ENCODE results near the gene NDUFAF7. TPM values are rescaled to one million over a fixed set of nuclear protein-coding genes. Genes with fewer than 3 reads are reported as not detected.

NDUFAF7 gene
- total and polyA plus RNA-seq, 2 of the 13 experiments (the other 11 are each of a cell fraction or from before 2014, with no cell fraction given): 27.0 to 40.8 TPM

DNA sequence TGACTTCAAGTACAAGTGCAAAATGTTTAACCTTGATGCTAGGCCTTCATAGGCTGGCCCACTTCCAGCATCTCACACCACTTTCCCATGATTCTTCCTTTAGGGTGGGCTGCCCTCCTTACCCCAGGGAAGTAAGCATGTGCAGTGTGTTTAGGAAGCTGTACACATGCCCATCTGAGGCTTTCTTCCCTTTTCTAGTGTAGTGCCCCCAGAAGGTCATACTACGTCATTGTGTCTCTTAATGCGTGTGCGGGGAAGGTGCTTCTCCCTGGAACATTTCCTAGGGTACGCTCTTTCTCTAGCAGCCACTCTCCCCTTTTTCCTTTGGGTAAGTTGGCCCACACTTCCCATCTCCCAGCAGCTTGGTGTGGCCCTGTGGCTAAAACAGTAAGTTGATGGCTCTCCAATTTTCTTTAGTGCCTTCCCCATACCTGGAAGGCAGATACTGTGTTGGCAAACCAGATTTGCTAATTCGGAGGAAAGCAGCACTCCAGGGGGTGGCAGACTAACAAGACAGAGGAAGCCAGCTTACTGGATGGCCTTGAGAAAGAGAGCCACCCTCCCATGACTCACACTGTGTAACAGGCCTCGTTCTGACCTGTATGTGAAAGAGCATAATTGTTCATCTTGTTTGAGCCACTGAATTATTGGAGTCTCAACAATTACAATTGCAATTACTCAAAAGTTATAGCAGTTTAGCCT lies 41.9 kb upstream of the NDUFAF7 start (continued):
- TF ChIP-seq HMG20A (CRISPR knock-in tag; IDR thresholded peaks at IDR 0.05; ENCODE audit: borderline replicate concordance) (peak; percentile 22; the same call in 1 of the 2 replicates), ZNF616 (CRISPR knock-in tag; IDR thresholded peaks at IDR 0.05; ENCODE audit: low read depth) (no peak), POLR2AphosphoS5 (IDR thresholded peaks at IDR 0.05; ENCODE audit: low read depth, low read length) (no peak), ZNF567 (CRISPR knock-in tag; IDR thresholded peaks at IDR 0.05; ENCODE audit: borderline replicate concordance) (no peak), RBFOX2 (IDR thresholded peaks at IDR 0.05; ENCODE audit: low read depth, low read length) (no peak), GFI1 (CRISPR knock-in tag; IDR thresholded peaks at IDR 0.05; ENCODE audit: borderline replicate concordance) (0 out of 2 replicates have a peak, but pooled peaks have one; percentile 39), GATAD2A (CRISPR knock-in tag; IDR thresholded peaks at IDR 0.05) (peak; percentile 71), ZNF205 (CRISPR knock-in tag; IDR thresholded peaks at IDR 0.05) (peak; percentile 62; the same call in 1 of the 2 replicates), ZNF607 (CRISPR knock-in tag; IDR thresholded peaks at IDR 0.05; ENCODE audit: borderline replicate concordance) (0 out of 2 replicates have a peak, but pooled peaks have one; percentile 36), HOXD1 (CRISPR knock-in tag; IDR thresholded peaks at IDR 0.05) (no peak), ZNF788 (CRISPR knock-in tag; IDR thresholded peaks at IDR 0.05; ENCODE audit: borderline replicate concordance) (peak; percentile 60; the same call in 1 of the 2 replicates), ZFP90 (CRISPR knock-in tag; IDR thresholded peaks at IDR 0.05; ENCODE audit: borderline replicate concordance) (no peak), BORCS8-MEF2B (CRISPR knock-in tag; IDR thresholded peaks at IDR 0.05) (0 out of 2 replicates have a peak, but pooled peaks have one; percentile 36), ZSCAN30 (CRISPR knock-in tag; IDR thresholded peaks at IDR 0.05) (no peak), MLLT10 (CRISPR knock-in tag; IDR thresholded peaks at IDR 0.05) (no peak), ERF (CRISPR knock-in tag; IDR thresholded peaks at IDR 0.05) (no peak), ZNF547 (CRISPR knock-in tag; IDR thresholded peaks at IDR 0.05) (no peak)
- TF ChIP-seq, protein P1, sequence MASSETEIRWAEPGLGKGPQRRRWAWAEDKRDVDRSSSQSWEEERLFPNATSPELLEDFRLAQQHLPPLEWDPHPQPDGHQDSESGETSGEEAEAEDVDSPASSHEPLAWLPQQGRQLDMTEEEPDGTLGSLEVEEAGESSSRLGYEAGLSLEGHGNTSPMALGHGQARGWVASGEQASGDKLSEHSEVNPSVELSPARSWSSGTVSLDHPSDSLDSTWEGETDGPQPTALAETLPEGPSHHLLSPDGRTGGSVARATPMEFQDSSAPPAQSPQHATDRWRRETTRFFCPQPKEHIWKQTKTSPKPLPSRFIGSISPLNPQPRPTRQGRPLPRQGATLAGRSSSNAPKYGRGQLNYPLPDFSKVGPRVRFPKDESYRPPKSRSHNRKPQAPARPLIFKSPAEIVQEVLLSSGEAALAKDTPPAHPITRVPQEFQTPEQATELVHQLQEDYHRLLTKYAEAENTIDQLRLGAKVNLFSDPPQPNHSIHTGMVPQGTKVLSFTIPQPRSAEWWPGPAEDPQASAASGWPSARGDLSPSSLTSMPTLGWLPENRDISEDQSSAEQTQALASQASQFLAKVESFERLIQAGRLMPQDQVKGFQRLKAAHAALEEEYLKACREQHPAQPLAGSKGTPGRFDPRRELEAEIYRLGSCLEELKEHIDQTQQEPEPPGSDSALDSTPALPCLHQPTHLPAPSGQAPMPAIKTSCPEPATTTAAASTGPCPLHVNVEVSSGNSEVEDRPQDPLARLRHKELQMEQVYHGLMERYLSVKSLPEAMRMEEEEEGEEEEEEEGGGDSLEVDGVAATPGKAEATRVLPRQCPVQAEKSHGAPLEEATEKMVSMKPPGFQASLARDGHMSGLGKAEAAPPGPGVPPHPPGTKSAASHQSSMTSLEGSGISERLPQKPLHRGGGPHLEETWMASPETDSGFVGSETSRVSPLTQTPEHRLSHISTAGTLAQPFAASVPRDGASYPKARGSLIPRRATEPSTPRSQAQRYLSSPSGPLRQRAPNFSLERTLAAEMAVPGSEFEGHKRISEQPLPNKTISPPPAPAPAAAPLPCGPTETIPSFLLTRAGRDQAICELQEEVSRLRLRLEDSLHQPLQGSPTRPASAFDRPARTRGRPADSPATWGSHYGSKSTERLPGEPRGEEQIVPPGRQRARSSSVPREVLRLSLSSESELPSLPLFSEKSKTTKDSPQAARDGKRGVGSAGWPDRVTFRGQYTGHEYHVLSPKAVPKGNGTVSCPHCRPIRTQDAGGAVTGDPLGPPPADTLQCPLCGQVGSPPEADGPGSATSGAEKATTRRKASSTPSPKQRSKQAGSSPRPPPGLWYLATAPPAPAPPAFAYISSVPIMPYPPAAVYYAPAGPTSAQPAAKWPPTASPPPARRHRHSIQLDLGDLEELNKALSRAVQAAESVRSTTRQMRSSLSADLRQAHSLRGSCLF (CRISPR knock-in tag; IDR thresholded peaks at IDR 0.05; ENCODE audit: borderline replicate concordance): no peak
- TF ChIP-seq, protein P2, sequence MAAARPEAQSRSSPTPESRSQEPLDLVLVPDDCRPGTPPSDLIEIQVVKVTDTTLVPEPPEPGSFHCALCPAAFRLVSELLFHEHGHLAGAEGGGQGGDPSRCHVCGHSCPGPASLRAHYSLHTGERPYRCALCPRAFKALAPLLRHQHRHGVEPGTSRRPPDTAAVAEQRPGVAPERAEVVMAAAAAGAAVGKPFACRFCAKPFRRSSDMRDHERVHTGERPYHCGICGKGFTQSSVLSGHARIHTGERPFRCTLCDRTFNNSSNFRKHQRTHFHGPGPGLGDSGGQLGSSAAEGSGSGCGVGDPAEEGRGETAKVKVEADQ (CRISPR knock-in tag; IDR thresholded peaks at IDR 0.05; ENCODE audit: borderline replicate concordance): no peak
- TF ChIP-seq, protein P3, sequence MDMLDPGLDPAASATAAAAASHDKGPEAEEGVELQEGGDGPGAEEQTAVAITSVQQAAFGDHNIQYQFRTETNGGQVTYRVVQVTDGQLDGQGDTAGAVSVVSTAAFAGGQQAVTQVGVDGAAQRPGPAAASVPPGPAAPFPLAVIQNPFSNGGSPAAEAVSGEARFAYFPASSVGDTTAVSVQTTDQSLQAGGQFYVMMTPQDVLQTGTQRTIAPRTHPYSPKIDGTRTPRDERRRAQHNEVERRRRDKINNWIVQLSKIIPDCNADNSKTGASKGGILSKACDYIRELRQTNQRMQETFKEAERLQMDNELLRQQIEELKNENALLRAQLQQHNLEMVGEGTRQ (IDR thresholded peaks at IDR 0.05; ENCODE audit: low read depth, low read length): no peak
- TF ChIP-seq, protein P3 (CRISPR knock-in tag; IDR thresholded peaks at IDR 0.05; ENCODE audit: borderline replicate concordance): no peak
- TF ChIP-seq, protein P4, sequence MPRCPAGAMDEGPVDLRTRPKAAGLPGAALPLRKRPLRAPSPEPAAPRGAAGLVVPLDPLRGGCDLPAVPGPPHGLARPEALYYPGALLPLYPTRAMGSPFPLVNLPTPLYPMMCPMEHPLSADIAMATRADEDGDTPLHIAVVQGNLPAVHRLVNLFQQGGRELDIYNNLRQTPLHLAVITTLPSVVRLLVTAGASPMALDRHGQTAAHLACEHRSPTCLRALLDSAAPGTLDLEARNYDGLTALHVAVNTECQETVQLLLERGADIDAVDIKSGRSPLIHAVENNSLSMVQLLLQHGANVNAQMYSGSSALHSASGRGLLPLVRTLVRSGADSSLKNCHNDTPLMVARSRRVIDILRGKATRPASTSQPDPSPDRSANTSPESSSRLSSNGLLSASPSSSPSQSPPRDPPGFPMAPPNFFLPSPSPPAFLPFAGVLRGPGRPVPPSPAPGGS (CRISPR knock-in tag; IDR thresholded peaks at IDR 0.05): no peak
